ENCODE measurements around the gene ZNF865. TPM values are rescaled to one million over a fixed set of nuclear protein-coding genes. Genes with fewer than 3 reads are reported as not detected.

The ZNF865 gene
- polyA plus RNA-seq, 3 donors: 5.9 to 11.8 (median 11.1) TPM

Other genes with a start within 250 kb of the ZNF865 start
- gene GARIN5B, start 242.4 kb upstream of the ZNF865 start, polyA plus RNA-seq (ENCODE audit: insufficient read length in 3 of 3): under 1 TPM; 0.12 to 0.24 (median 0.13) TPM
- gene IL11, start 235.2 kb upstream of the ZNF865 start, polyA plus RNA-seq (ENCODE audit: insufficient read length in 3 of 3): 1 to 10 TPM in 2 of 3 donors, under 1 TPM in 1; 0.84 to 2.8 (median 1.5) TPM
- gene TMEM190, start 228.8 kb upstream of the ZNF865 start, polyA plus RNA-seq (ENCODE audit: insufficient read length in 3 of 3): 1 to 10 TPM in 1 of 3 donors, under 1 TPM in 1, not detected in 1; 0.17 to 1.1 TPM
- gene TMEM238, start 221.4 kb upstream of the ZNF865 start, polyA plus RNA-seq (ENCODE audit: insufficient read length in 3 of 3): 1 to 10 TPM in 1 of 3 donors, under 1 TPM in 2; 0.58 to 1.3 (median 0.78) TPM
- 1,000 to 10,000 TPM in 2 of 3 donors, 100 to 1,000 TPM in 1; 762 to 1,286 (median 1,213) TPM for gene RPL28, start 219.7 kb upstream of the ZNF865 start, polyA plus RNA-seq (ENCODE audit: insufficient read length in 3 of 3)
- gene UBE2S, start 197.9 kb upstream of the ZNF865 start, polyA plus RNA-seq (ENCODE audit: insufficient read length in 3 of 3): 10 to 100 TPM; 39.8 to 70.7 (median 42.8) TPM
- gene SHISA7, start 162.3 kb upstream of the ZNF865 start, polyA plus RNA-seq (ENCODE audit: insufficient read length in 3 of 3): under 1 TPM; 0.09 to 0.30 (median 0.16) TPM
- gene ISOC2, start 144.0 kb upstream of the ZNF865 start, polyA plus RNA-seq (ENCODE audit: insufficient read length in 3 of 3): 10 to 100 TPM; 28.1 to 47.0 (median 45.4) TPM
- gene C19orf85, start 140.9 kb upstream of the ZNF865 start, polyA plus RNA-seq (ENCODE audit: insufficient read length in 3 of 3): not detected
- 1 to 10 TPM; 2.1 to 6.6 (median 4.8) TPM for gene ZNF628, start 129.0 kb upstream of the ZNF865 start, polyA plus RNA-seq (ENCODE audit: insufficient read length in 3 of 3)
- gene NAT14, start 120.5 kb upstream of the ZNF865 start, polyA plus RNA-seq (ENCODE audit: insufficient read length in 3 of 3): 10 to 100 TPM; 43.2 to 55.9 (median 52.6) TPM
- gene SSC5D, start 117.2 kb upstream of the ZNF865 start, polyA plus RNA-seq (ENCODE audit: insufficient read length in 3 of 3): 1 to 10 TPM; 1.5 to 2.5 (median 1.6) TPM
- gene SBK2, start 68.5 kb upstream of the ZNF865 start, polyA plus RNA-seq (ENCODE audit: insufficient read length in 3 of 3): 1 to 10 TPM in 2 of 3 donors, under 1 TPM in 1; 0.97 to 1.8 (median 1.4) TPM
- under 1 TPM; 0.12 to 0.28 (median 0.22) TPM for gene SBK3, start 60.1 kb upstream of the ZNF865 start, polyA plus RNA-seq (ENCODE audit: insufficient read length in 3 of 3)
- 10 to 100 TPM; 13.8 to 21.2 (median 19.5) TPM for gene ZNF579, start 24.8 kb upstream of the ZNF865 start, polyA plus RNA-seq (ENCODE audit: insufficient read length in 3 of 3)
- gene FIZ1, start 6.1 kb upstream of the ZNF865 start, polyA plus RNA-seq (ENCODE audit: insufficient read length in 3 of 3): 10 to 100 TPM; 20.1 to 24.5 (median 23.9) TPM
- 10 to 100 TPM in 2 of 3 donors, 1 to 10 TPM in 1; 6.5 to 11.1 (median 11.0) TPM for gene ZNF524, start 5.4 kb upstream of the ZNF865 start, polyA plus RNA-seq (ENCODE audit: insufficient read length in 3 of 3)
- 10 to 100 TPM in 2 of 3 donors, 1 to 10 TPM in 1; 8.7 to 13.6 (median 12.7) TPM for gene ZNF784, start 18.9 kb downstream of the ZNF865 start, polyA plus RNA-seq (ENCODE audit: insufficient read length in 3 of 3)
- 10 to 100 TPM; 35.1 to 61.9 (median 53.0) TPM for gene ZNF580, start 35.4 kb downstream of the ZNF865 start, polyA plus RNA-seq (ENCODE audit: insufficient read length in 3 of 3)
- gene ZNF581, start 38.0 kb downstream of the ZNF865 start, polyA plus RNA-seq (ENCODE audit: insufficient read length in 3 of 3): 10 to 100 TPM; 22.5 to 30.9 (median 30.2) TPM
- 10 to 100 TPM; 17.5 to 27.4 (median 25.3) TPM for gene CCDC106, start 42.6 kb downstream of the ZNF865 start, polyA plus RNA-seq (ENCODE audit: insufficient read length in 3 of 3)
- 100 to 1,000 TPM; 160 to 218 (median 199) TPM for gene U2AF2, start 49.4 kb downstream of the ZNF865 start, polyA plus RNA-seq (ENCODE audit: insufficient read length in 3 of 3)
- 100 to 1,000 TPM in 2 of 3 donors, 10 to 100 TPM in 1; 80.2 to 152 (median 135) TPM for gene EPN1, start 69.6 kb downstream of the ZNF865 start, polyA plus RNA-seq (ENCODE audit: insufficient read length in 3 of 3)
- gene NLRP9, start 132.8 kb downstream of the ZNF865 start, polyA plus RNA-seq (ENCODE audit: insufficient read length in 3 of 3): not detected
- under 1 TPM in 1 of 3 donors, not detected in 2; 0.20 TPM for gene RFPL4A, start 153.4 kb downstream of the ZNF865 start, polyA plus RNA-seq (ENCODE audit: insufficient read length in 3 of 3)
- gene RFPL4AL1, start 163.5 kb downstream of the ZNF865 start, polyA plus RNA-seq (ENCODE audit: insufficient read length in 3 of 3): under 1 TPM in 1 of 3 donors, not detected in 2; 0.22 TPM
- gene NLRP11, start 226.4 kb downstream of the ZNF865 start, polyA plus RNA-seq (ENCODE audit: insufficient read length in 3 of 3): under 1 TPM; 0.14 to 0.20 (median 0.17) TPM
- not detected for gene NLRP4, start 230.9 kb downstream of the ZNF865 start, polyA plus RNA-seq (ENCODE audit: insufficient read length in 3 of 3)